Prostate gland (tissue), 2 donors: Measurements from ENCODE around the gene SLC39A3. TPM values are rescaled to one million over a fixed set of nuclear protein-coding genes. Genes with fewer than 3 reads are reported as not detected.

Experiments
- DNase-seq: peaks from one replicate; pipeline ENCODE4 v3.0.0-alpha.2; 2019; ENCODE audit warnings: low spot score
- H3K27ac ChIP-seq, 2 donors: fragments of 200-600 bp; sonication (generic); 2 replicates each; pipeline ENCODE4 v1.5.1; 2017 to 2019
- H3K27me3 ChIP-seq: fragments of 200-600 bp; sonication (generic); replicated peaks from 2 replicates; pipeline ENCODE4 v1.5.1; 2019; ENCODE audit not compliant: insufficient read depth
- H3K36me3 ChIP-seq, 2 donors: fragments of 200-600 bp; sonication (generic); 1 replicate in 1 of 2; 2 replicates in 1 of 2; pipeline versions ENCODE4 v1.5.1 to v1.8.1; 2017 to 2019
- H3K4me1 ChIP-seq: fragments of 200-600 bp; sonication (generic); replicated peaks from 2 replicates; pipeline ENCODE4 v1.5.1; 2019
- H3K4me3 ChIP-seq, 2 donors: fragments of 200-600 bp; sonication (generic); 2 replicates each; pipeline ENCODE4 v1.5.1; 2017 to 2019
- H3K9me3 ChIP-seq: fragments of 200-600 bp; sonication (generic); 2 replicates; pipeline ENCODE4 v1.5.1; 2017
- CTCF ChIP-seq, 4 experiments: fragments of 200-600 bp in 2 of 4; fragments of 450-650 bp in 2 of 4; sonication (generic) in 2 of 4; IDR thresholded peaks; 1 replicate in 3 of 4; 2 replicates in 1 of 4; pipeline ENCODE4 v1.5.1; 2016 to 2019; ENCODE audit warnings: antibody characterized with exemption in 4 of 4, mild to moderate bottlenecking in 2 of 4, moderate library complexity in 2 of 4
- POLR2A ChIP-seq: fragments of 450-650 bp; IDR thresholded peaks from one replicate; pipeline ENCODE4 v1.6.1; 2016; ENCODE audit warnings: antibody characterized with exemption, mild to moderate bottlenecking
- POLR2AphosphoS5 ChIP-seq: sonication (generic); formaldehyde crosslinking; IDR thresholded peaks from one replicate; pipeline ENCODE4 v1.6.1; 2017; ENCODE audit warnings: antibody characterized with exemption
- WGBS: methylation state at CpG from one replicate; pipeline ENCODE4 v1.1.5; 2018; 5-methylcytosine and 5-hydroxymethylcytosine counted together
- intact Hi-C: fragments of 100-400 bp; cut with DNase I; formaldehyde crosslinking; loops from one replicate; pipeline ENCODE4 v1.14.2; 2022
- total RNA-seq, 2 donors: library from RNA; depleted of rRNA; stranded (reverse); fragments of >200 nt; gene quantifications; one replicate each; pipeline ENCODE4 v1.1.0, GENCODE V29; 2016

The SLC39A3 gene
- total RNA-seq, 2 donors from 2014 or later: 46.6 to 67.9 TPM

- Histone ChIP-seq H3K9me3 (no peaks in the 10 kb centered on the region), H3K27me3 (no peaks in the 10 kb centered on the region), H3K36me3 (no peaks in the 10 kb centered on the region), H3K4me1 (no peaks in the 10 kb centered on the region), H3K4me3 (no peak overlapping the region), H3K27ac (no peak overlapping the region)
- intact Hi-C loops: no loop called here
- TF ChIP-seq CTCF (IDR thresholded peaks at IDR 0.05) (no peak), POLR2AphosphoS5 (no peak), POLR2A (no peak)
- 90% methylated on average over 6 of the region's 6 CpGs for WGBS
- no peak for DNase-seq
Measured at GRCh38 chr19:2685204-2685704, 54.6 kb downstream of the SLC39A3 start.

DNA sequence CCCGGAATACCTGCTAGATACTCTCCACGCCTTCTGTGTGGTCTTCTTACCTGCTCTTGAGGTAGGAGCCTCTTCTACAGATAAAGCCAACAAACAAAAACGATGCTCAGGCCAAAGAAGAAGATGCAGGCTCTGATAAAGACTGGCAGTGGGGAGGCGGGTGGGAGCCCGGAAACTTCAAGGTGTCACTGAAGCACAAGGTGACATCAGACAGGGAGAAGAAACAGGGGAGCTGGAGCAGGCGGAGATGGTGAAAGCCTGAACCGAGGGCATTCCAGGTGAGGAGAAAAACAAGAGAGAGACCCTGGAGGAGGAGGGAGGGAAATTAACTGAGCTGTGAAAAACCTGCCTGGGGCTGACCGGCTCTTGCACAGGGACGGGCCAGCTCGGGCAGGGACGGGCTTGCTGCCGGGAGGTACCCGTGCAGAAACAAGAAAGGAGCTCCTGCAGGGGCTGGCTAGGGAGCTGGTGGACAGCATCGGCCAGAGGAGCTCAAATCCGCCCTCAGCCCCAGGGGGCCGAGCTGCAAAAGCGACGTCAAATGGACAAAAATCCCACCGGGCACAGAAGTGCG, 56.3 kb downstream of the SLC39A3 start:
- H3K9me3 ChIP-seq: no peaks in the 10 kb centered on the region
- no peaks in the 10 kb centered on the region for H3K36me3 ChIP-seq
- WGBS: 48% methylated on average over 20 of the region's 20 CpGs
- TF ChIP-seq CTCF (IDR thresholded peaks at IDR 0.05): no peak
- no peak for TF ChIP-seq POLR2A
- TF ChIP-seq POLR2AphosphoS5: no peak
- H3K4me3 ChIP-seq: no peak overlapping the region
- H3K4me1 ChIP-seq: no peaks in the 10 kb centered on the region
- H3K27ac ChIP-seq: no peak overlapping the region
- no peak for DNase-seq
- no peaks in the 10 kb centered on the region for H3K27me3 ChIP-seq
- intact Hi-C loops: no loop called here

Other genes with a start within 250 kb of the SLC39A3 start
- 10 to 100 TPM in 1 of 2 donors, 1 to 10 TPM in 1; 8.7 to 22.9 TPM for gene GNG7, start 37.3 kb downstream of the SLC39A3 start, total RNA-seq
- gene DIRAS1, start 18.6 kb downstream of the SLC39A3 start, total RNA-seq: 10 to 100 TPM in 1 of 2 donors, 1 to 10 TPM in 1; 3.8 to 24.6 TPM
- gene SGTA, start 43.3 kb upstream of the SLC39A3 start, total RNA-seq: 10 to 100 TPM; 72.4 to 87.9 TPM
- gene THOP1, start 45.5 kb upstream of the SLC39A3 start, total RNA-seq: 100 to 1,000 TPM; 119 to 132 TPM
- 1 to 10 TPM; 4.4 to 8.6 TPM for gene ZNF554, start 79.9 kb upstream of the SLC39A3 start, total RNA-seq
- gene ZNF555, start 101.5 kb upstream of the SLC39A3 start, total RNA-seq: 1 to 10 TPM; 5.0 to 6.9 TPM
- under 1 TPM in 1 of 2 donors, not detected in 1; 0.28 TPM for gene ZNF556, start 127.3 kb upstream of the SLC39A3 start, total RNA-seq
- gene ZNF57, start 160.9 kb upstream of the SLC39A3 start, total RNA-seq: 10 to 100 TPM in 1 of 2 donors, 1 to 10 TPM in 1; 4.8 to 10.7 TPM
- gene ZNF77, start 205.0 kb upstream of the SLC39A3 start, total RNA-seq: 1 to 10 TPM; 2.8 to 6.6 TPM
- 1 to 10 TPM; 5.9 to 9.0 TPM for gene TLE6, start 237.5 kb upstream of the SLC39A3 start, total RNA-seq